ENCODE data around the gene SLC34A1.
"Not testable (repeated sequence)": the region's sequence is repeated elsewhere in the genome, so short reads cannot be mapped to it uniquely, and the experiment has no call there.

Gene SLC34A1

DNA sequence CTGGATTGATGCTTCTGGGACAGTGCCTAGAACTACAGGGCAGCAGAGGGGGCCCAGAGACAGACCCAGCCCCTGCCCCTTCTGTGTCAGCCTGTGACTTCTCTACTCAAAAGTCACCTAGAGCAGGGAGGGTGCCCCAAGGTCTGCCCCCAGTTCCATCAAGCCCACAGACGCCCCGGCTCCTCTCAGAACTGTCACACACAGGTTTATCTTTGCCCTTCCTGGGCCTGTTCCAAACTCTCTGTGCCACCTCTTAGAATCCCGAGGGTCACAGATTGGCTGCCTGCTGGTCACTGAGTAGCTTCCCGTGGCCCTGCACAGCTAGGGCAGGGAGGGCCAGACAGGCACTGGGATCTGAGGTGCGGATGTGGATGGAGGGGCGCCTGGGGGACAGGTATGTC lies 24.8 kb upstream of the SLC34A1 start:
- Histone ChIP-seq H2AFZ (ENCODE audit: low read depth, low read length) (no peak overlapping the region), H4K20me1 (ENCODE audit: insufficient read depth, low read length) (no peaks in the 10 kb centered on the region), H3K4me1 (ENCODE audit: insufficient read depth, low read length) (peaks cover 33% of the 10 kb centered on the region), H3K36me3 (ENCODE audit: insufficient read depth, low read length) (no peaks in the 10 kb centered on the region), H3K9ac (ENCODE audit: low read depth, low read length) (no peak overlapping the region), H3K4me2 (ENCODE audit: insufficient read depth, low read length) (no peak overlapping the region), H3K79me2 (ENCODE audit: insufficient read depth, low read length) (no peaks in the 10 kb centered on the region), H3K9me3 (ENCODE audit: insufficient read depth, low read length, severe bottlenecking) (no peaks in the 10 kb centered on the region), H3K27me3 (ENCODE audit: insufficient read depth, low read length, poor library complexity) (no peaks in the 10 kb centered on the region), H3K4me3 (ENCODE audit: low read depth in 1 of 2, low read length in 2 of 2) (no peak overlapping the region), H3K27ac (ENCODE audit: low read length) (no peak overlapping the region)
- DNase-seq (no peak), ATAC-seq (ENCODE audit: insufficient read depth, low read depth) (no peak)
- TF ChIP-seq CTCF (IDR thresholded peaks at IDR 0.05; ENCODE audit: borderline replicate concordance, extremely low read depth, low read length, poor library complexity, severe bottlenecking) (no peak), EZH2 (IDR thresholded peaks at IDR 0.05; ENCODE audit: borderline replicate concordance, low read depth, low read length, severe bottlenecking) (no peak)

DNA sequence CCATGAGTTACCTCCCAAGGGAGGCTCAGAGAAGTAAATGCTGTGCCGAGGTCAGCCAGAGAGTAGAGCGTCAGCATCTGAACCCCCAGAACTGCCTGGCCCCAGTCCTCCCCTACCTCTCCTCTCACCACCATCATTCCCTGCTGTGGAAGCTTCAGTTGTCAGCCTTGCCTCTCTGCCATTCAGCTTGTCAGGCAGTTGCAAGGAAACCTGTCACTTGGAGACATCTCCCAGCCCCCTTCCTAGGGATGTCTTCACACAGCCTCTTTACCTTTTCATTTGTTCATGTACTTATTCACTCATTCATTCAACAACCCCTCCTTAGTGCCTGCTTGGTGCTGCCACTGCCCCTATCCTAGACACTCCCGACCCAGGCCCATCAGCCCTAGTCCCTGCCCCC lies 24.4 kb upstream of the SLC34A1 start:
- no peak overlapping the region for H3K9ac ChIP-seq (ENCODE audit: low read depth, low read length)
- H3K36me3 ChIP-seq (ENCODE audit: insufficient read depth, low read length) = no peaks in the 10 kb centered on the region
- ATAC-seq (ENCODE audit: insufficient read depth, low read depth) (no peak), DNase-seq (no peak)
- H3K4me2 ChIP-seq (ENCODE audit: insufficient read depth, low read length) = no peak overlapping the region
- H2AFZ ChIP-seq (ENCODE audit: low read depth, low read length) = no peak overlapping the region
- H3K9me3 ChIP-seq (ENCODE audit: insufficient read depth, low read length, severe bottlenecking) = no peaks in the 10 kb centered on the region
- TF ChIP-seq CTCF (IDR thresholded peaks at IDR 0.05; ENCODE audit: borderline replicate concordance, extremely low read depth, low read length, poor library complexity, severe bottlenecking) = no peak
- TF ChIP-seq EZH2 (IDR thresholded peaks at IDR 0.05; ENCODE audit: borderline replicate concordance, low read depth, low read length, severe bottlenecking) = no peak
- no peak overlapping the region for H3K4me3 ChIP-seq (ENCODE audit: low read depth in 1 of 2, low read length in 2 of 2)
- H3K27me3 ChIP-seq (ENCODE audit: insufficient read depth, low read length, poor library complexity) = no peaks in the 10 kb centered on the region
- no peaks in the 10 kb centered on the region for H3K79me2 ChIP-seq (ENCODE audit: insufficient read depth, low read length)
- H4K20me1 ChIP-seq (ENCODE audit: insufficient read depth, low read length) = no peaks in the 10 kb centered on the region
- peaks cover 33% of the 10 kb centered on the region for H3K4me1 ChIP-seq (ENCODE audit: insufficient read depth, low read length)
- H3K27ac ChIP-seq (ENCODE audit: low read length) = no peak overlapping the region

GRCh38 chr5:177360740-177361139 lies 23.5 kb upstream of the SLC34A1 start:
- not testable (repeated sequence) for H3K4me3 ChIP-seq (ENCODE audit: low read depth in 1 of 2, low read length in 2 of 2); H3K27ac ChIP-seq (ENCODE audit: low read length); H3K36me3 ChIP-seq (ENCODE audit: insufficient read depth, low read length); H4K20me1 ChIP-seq (ENCODE audit: insufficient read depth, low read length); H3K27me3 ChIP-seq (ENCODE audit: insufficient read depth, low read length, poor library complexity); H3K4me2 ChIP-seq (ENCODE audit: insufficient read depth, low read length); DNase-seq; H3K9ac ChIP-seq (ENCODE audit: low read depth, low read length); H3K79me2 ChIP-seq (ENCODE audit: insufficient read depth, low read length); H3K9me3 ChIP-seq (ENCODE audit: insufficient read depth, low read length, severe bottlenecking); ATAC-seq (ENCODE audit: insufficient read depth, low read depth); H2AFZ ChIP-seq (ENCODE audit: low read depth, low read length)
- peaks cover 33% of the 10 kb centered on the region for H3K4me1 ChIP-seq (ENCODE audit: insufficient read depth, low read length)

DNA sequence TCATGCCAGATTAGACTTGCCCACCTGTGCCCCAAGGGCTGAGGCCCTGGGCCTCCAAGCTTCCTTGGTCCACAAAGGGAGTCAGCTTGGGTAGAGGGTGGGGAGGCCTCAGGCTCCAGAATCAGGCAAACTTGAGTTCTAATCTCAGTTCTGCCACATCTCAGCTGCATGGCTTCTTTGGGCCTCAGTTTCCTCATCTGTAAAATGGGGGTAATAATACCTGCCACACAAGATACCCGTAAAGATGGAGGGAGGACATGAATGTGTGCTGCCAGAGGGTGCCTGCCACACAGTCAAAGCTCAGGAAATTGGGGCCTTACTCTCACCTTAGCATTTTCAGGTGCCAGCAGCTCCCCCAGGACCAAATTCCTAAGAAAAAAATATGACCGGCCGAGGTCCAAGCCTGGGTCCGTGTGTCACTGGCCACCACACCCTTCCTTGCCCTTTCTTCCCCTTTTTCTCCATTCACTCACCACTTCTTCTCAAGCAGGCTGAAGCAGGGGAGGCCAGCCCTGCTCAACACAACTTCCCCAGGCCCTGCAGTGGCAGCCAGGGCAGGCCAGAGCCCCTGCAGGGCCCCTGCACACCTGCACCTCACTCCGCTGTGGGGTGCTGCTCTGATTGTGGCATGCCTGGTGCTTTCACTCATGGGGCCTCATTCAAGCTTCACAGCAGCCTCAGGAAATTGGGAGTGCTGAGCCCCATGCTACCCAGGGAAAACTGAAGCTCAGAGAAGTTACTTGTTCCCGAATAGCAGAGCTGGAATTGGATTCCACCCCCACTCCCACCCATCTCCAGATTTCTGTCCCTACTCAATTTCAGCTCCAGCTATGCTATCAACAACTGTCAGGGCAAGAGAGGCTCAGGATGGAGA lies 22.6 kb upstream of the SLC34A1 start:
- Histone ChIP-seq H3K4me1 (ENCODE audit: insufficient read depth, low read length) (peaks cover 33% of the 10 kb centered on the region), H3K36me3 (ENCODE audit: insufficient read depth, low read length) (no peaks in the 10 kb centered on the region), H2AFZ (ENCODE audit: low read depth, low read length) (no peak overlapping the region), H3K27ac (ENCODE audit: low read length) (no peak overlapping the region), H3K79me2 (ENCODE audit: insufficient read depth, low read length) (no peaks in the 10 kb centered on the region), H4K20me1 (ENCODE audit: insufficient read depth, low read length) (no peaks in the 10 kb centered on the region), H3K9ac (ENCODE audit: low read depth, low read length) (no peak overlapping the region), H3K4me2 (ENCODE audit: insufficient read depth, low read length) (no peak overlapping the region), H3K9me3 (ENCODE audit: insufficient read depth, low read length, severe bottlenecking) (no peaks in the 10 kb centered on the region), H3K4me3 (ENCODE audit: low read depth in 1 of 2, low read length in 2 of 2) (no peak overlapping the region), H3K27me3 (ENCODE audit: insufficient read depth, low read length, poor library complexity) (no peaks in the 10 kb centered on the region)
- DNase-seq = no peak
- ATAC-seq (ENCODE audit: insufficient read depth, low read depth) = no peak
- TF ChIP-seq EZH2 (IDR thresholded peaks at IDR 0.05; ENCODE audit: borderline replicate concordance, low read depth, low read length, severe bottlenecking) = no peak

All from DND-41 (cell line).